HG03103 (cell line): ENCODE data around the gene CISD3.

ENCODE experiments used
- ATAC-seq: cut with Tn5 transposase; IDR thresholded peaks from one replicate; pipeline ENCODE4 v1.9.1; 2021; ENCODE audit warnings: low read depth; ENCODE audit not compliant: unreplicated experiment

The CISD3 gene

DNA sequence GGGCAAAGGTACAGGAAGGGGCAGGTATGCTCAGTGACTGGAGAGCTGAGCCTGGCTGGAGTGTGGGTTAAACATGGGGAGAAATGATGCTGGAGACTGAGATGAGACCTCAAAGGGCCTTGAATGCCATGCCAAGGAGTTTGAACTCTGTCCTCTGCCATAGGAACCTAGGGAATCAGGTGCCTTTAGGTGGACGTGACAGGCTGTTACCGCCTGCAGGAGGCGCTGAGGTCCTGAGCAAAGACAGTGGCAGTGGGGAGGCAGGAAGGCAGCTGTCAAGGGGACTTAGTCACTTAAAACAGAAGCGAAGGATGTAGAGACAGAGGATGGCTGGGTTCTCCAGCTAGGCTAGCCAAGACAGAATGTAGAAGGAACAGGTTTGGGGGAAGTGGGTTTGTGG, 31.5 kb downstream of the CISD3 start:
- no peak for ATAC-seq

DNA sequence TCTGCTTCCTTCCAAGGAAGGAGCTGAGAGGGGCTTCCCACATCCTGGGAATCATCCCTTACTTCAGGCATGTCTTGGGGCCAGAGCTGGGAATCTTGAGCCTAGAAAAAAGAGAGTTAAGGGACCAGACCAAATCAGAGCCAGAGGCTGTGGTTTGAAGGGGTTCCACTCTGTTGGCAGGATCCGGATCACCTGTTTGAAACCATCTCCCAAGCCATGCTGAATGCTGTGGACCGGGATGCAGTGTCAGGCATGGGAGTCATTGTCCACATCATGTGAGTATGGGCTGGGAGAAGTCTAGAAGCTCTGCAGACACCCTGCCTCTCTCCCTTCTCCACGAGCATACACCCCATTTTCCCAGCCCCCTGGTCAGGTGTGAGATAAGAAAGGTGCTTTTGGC, 32.1 kb downstream of the CISD3 start:
- ATAC-seq: no peak

DNA sequence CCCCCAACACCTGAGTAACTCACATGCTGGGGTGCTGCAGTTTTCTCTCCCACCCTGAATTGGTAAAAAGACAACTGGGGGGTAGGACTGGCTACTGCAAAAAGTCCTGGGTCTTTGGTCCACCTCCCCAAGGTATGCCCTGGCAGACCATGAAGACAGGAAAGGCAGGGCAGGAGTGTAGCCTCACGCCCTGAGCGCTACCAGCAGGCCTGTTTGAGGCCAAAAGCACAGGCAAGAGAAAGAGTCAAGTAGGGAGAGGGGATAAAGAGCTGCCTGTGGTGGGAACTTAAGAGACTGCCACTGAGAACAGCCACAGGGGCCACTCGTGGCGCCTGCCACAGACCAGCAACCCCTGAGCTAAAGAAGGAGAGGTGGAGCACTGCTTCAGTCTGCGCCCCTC, 36.2 kb downstream of the CISD3 start:
- ATAC-seq: no peak

DNA sequence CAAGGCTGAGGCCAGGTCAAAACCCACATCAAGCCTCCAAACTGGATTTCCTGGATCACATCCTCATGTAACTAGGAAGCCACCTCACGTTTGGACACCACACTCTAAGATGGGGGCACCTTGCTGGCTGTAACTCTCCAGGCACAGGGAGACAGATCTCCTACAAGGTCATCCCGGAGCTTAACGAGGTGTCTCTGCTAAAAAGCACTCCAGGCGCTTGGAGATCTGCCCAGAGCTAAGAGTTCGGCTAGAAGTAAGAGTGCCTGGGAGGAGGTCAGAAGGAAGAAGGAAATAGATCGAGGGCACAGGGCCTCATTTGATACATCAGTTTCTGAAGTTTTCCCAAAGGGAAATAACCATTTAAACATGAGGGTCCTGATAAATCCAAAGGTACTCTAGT, 38.3 kb downstream of the CISD3 start:
- ATAC-seq: no peak

DNA sequence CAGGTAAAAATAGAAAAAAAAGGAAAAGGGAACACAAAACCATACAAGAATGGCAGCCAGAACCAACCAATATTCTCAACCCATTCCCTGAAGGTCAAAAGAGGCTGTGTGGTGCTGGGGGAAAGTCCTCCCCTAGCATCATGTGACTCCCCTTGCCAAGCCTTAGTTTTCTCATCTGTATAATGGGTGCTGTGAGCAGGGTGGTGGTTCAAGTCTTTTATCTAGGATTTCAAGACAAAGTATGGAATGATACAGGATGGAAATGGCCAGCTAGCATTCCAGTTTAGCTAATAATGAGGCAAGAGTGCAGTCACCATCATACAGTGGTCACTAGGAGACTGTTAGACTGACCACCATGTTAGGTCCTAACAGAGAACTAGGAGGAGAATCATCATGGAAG, 43.1 kb downstream of the CISD3 start:
- ATAC-seq: no peak

DNA sequence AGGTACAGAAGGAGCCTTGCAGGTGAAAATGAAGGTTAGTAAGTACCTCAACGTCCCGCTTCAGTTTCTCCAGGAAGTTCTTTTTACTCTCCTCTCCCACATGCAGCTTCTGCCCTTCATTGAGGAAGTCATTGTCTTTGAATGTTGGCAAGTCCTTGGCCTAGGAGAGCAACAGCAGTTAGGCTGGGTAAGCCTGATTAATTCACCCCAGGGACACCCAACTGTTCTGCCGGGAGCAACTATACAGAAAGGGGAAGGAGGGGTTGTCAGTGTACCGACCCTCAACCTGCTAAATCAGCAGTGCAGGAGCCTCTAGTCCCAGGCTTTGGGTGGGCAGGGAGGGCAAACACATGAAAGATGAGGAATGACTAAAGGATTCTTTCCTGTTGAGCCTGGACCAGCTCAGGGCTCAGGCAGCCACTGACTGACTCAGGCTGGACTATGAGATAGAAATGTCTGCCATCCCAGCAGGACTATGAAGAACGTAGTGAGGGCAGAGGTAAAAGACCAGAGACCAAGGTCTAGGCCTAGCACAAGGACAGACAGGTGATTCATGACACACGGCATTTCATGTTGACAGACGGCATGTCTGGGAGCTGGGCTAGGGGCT, 47.6 kb downstream of the CISD3 start:
- ATAC-seq: no peak

DNA sequence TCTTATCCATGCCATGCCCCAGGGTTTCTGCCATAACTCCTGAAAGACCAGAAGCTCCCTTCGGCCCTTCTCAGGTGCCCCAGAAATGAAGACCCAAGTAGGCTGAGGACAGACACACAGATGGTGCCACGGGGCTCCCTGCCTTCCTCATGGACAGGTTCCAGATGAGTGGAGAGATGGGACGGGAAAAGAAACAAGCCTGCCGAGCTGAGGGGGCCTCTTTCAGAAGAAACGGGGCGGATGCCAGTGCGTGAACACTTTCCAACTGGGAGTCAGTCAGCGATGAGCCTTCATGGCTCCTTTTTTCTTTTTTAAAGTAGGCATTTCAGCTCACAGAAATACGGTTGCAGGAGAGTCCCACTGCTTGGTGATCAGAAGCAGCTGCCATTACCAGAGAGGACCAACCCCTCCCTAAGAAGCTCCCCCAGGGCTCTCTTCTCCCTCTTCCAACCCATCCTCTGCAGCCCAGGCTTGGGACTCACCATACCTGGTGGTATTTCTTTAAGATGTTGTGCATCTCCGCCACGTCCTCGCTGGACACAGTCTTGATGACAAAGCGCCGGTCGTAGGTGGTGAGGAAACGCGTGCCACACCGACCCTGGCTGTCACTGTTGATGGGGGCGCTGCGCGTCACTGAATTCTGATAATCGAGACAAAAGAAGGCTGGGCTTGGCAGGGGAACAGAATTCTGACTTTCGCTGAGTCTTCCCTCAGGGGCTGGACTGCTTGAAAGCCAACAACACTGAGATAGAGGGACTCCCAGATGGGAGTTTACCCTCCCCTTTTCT, 50.0 kb downstream of the CISD3 start:
- ATAC-seq: no peak

DNA sequence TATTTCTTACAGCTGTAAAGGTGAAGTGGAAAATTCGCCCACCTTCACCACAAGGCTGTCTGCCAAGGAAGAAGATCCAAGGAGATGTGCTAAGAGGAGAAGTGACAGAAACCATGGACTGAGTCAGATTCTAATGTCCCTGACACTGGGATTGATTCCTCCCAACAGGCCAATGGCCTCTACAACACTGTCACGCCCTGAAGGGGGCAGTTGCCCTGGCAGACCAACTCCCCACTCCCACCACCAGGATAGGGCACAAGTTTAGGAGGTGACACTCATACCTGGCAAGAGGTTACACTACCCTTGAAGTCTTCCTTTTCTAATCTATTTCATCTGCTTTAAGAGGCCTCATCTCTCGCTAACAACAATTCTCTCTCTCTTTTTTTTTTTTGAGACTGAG, 53.1 kb downstream of the CISD3 start:
- ATAC-seq: no peak
